Measurements from ENCODE around the gene ST14.
"Not testable (repeated sequence)": the region's sequence is repeated elsewhere in the genome, so short reads cannot be mapped to it uniquely, and the experiment has no call there.

ST14 gene

DNA sequence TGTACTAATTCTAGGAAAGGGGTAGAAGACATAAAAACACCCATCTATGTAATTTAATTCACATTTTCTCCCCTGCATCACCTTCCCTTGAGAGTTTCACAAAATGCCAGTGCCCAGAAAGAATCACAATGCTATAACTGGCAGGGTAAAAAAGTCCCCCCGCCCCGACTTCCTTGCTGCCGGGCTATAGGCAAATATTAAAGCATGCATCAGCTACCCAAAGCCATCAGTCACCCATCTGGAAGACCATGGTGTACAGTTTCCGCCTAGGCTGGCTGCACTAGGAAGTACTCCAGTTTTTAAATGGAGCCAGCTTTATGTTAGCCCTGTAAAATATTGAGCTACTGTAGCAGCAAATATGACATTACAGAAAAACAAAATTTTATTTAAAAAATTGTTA is 67.8 kb downstream of the ST14 start:
- DNase-seq (ENCODE audit: low read depth in 3 of 3), result no peak

GRCh38 chr11:130233486-130233885 is 73.9 kb downstream of the ST14 start:
- not testable (repeated sequence) for DNase-seq (ENCODE audit: low read depth in 3 of 3)

DNA sequence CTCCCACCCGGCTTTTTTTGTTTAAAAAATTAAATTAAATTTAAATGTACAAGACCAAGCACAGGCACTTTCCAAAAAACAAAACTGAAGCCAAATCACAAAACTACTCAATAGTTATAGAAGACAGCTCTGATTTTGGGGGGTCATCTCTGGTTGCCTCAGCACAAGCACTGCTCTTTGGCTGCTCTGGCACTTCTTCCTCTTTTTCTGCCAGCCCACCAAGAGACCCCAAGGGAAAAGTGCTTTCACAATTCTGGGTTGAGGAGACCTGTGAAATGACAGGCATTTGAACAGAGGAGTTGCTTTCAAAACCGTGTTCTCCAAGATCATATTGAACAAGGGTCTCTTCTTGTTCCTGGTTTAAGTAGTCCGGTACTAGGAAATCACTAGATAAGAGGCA is 74.3 kb downstream of the ST14 start:
- not testable (repeated sequence) for DNase-seq (ENCODE audit: low read depth in 3 of 3)

GRCh38 chr11:130234315-130234714 is 74.7 kb downstream of the ST14 start:
- no peak for DNase-seq (ENCODE audit: low read depth in 3 of 3)

DNA sequence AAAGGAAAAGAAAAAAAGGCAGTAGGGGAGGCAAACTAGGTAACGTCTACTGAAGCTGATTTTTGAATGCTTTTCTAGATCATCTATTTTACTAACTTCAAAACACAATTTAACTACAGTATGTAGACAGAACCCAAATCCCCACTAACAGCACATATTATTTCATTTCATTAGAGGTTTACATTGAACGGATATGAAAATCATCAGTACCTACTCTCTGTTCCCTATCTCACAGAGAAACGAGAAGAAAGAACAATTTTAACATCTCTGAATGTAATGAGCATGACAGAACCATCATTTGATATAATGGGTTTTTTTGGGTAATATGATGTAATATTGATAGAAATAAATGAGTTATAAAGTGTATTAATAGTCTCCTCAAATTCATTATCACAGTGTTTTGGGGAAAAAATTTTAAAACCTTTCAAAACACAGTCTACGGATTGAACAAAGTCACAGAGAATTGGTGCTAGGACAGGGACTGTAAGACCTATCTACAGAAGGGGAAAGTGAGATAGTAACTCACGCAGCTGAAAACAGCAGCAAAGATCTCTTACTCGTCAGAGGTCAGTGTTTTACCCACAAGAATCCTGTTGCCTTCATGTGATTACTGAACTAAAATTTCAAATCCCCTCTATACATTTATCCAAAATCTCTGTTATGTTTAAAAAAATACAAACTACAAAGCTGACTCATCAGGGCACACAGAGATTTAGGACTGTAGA is 77.9 kb downstream of the ST14 start:
- no peak for DNase-seq (ENCODE audit: low read depth in 3 of 3)

DNA sequence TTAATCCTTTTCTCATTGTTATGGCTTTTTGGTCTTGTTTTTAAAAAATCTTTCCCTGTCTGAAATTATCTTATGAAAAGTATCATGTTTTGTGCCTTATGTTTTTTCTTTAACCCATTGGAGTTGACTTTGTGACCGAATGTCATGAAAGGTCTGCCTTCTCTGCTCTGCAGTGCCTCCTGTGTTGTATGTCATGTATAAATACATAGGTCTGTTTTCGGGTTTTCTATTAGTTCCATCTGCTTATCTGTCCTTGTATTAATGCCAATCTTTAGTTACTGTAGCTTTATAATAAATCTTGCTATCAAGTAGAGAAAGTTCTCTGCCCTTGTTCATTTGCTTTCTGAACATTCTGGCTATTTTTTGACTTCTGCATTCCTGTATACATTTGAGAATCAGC is 82.1 kb downstream of the ST14 start:
- DNase-seq (ENCODE audit: low read depth in 3 of 3), result no peak

GRCh38 chr11:130243816-130244215 is 84.2 kb downstream of the ST14 start:
- no peak for DNase-seq (ENCODE audit: low read depth in 3 of 3)

- no peak for DNase-seq (ENCODE audit: low read depth in 3 of 3)
These were observed 85.3 kb downstream of the ST14 start for GRCh38 chr11:130244848-130245247.

GRCh38 chr11:130245375-130245774 is 85.8 kb downstream of the ST14 start:
- not testable (repeated sequence) for DNase-seq (ENCODE audit: low read depth in 3 of 3)

GRCh38 chr11:130246270-130246669 is 86.7 kb downstream of the ST14 start:
- DNase-seq (ENCODE audit: low read depth in 3 of 3), result no peak

DNA sequence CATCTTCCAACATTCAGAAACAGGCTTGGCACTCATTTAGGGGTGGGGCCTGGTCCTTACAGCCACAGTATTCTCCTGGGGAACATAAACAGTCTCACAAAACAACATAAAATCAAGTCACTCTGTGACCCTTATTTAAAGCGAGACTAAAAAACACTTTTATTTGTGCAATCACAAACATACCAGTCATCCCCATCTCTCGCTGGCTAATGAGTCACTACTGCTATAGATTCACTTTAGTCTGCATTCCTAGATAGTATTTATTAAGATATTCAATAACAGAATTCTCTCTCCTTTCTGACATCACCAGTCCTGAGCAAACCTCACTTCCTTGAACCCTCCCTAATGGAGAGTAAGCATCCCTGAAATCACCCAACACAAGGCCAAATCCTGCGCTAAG is 87.2 kb downstream of the ST14 start:
- DNase-seq (ENCODE audit: low read depth in 3 of 3), result no peak

DNA sequence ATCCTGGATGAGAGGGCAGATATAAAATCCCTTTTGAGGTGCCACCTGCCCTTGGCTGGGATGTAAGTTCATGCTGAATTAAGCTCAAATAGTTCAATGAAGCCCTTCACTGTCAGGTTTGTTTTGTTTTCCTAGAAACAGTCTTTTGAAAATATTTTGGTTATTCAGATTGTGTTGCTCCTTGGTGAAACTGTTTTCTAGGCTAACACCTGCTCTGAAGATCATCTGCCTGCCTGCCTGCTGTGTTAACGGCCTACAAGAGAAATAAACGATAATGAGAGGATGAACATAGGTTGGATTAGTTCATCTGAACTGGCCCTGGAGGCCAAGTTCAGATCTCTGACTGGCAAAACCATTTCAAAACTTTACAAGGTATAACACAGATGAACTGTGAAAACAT is 87.7 kb downstream of the ST14 start:
- no peak for DNase-seq (ENCODE audit: low read depth in 3 of 3)

- DNase-seq (ENCODE audit: low read depth in 3 of 3), result no peak
These were observed 89.8 kb downstream of the ST14 start for GRCh38 chr11:130249371-130249770.

GRCh38 chr11:130249929-130250328 is 90.3 kb downstream of the ST14 start:
- DNase-seq (ENCODE audit: low read depth in 3 of 3), result not testable (repeated sequence)

GRCh38 chr11:130251763-130252162 is 92.2 kb downstream of the ST14 start:
- not testable (repeated sequence) for DNase-seq (ENCODE audit: low read depth in 3 of 3)
